H9 (cell line): Measurements from ENCODE around the gene RPEL1. TPM values are rescaled to one million over a fixed set of nuclear protein-coding genes. Genes with fewer than 3 reads are reported as not detected.

Experiments used
- DNase-seq: peaks from one replicate; pipeline ENCODE4 v3.0.0-alpha.2; 2017
- H2AFZ ChIP-seq: one replicate; pipeline ENCODE4 v1.6.1; 2013; ENCODE audit warnings: mild to moderate bottlenecking, low read length, control low read depth, moderate library complexity
- H2AK5ac ChIP-seq: 2 replicates; pipeline ENCODE4 v1.6.1; 2013; ENCODE audit warnings: low read length, control low read depth, mixed read lengths; ENCODE audit not compliant: insufficient read length
- H2BK120ac ChIP-seq: one replicate; pipeline ENCODE4 v1.6.1; 2013; ENCODE audit warnings: low read depth, mild to moderate bottlenecking, low read length, control low read depth, inconsistent platforms; ENCODE audit not compliant: poor library complexity, severe bottlenecking
- H2BK12ac ChIP-seq: 2 replicates; pipeline ENCODE4 v1.6.1; 2013; ENCODE audit warnings: low read length, control low read depth, mixed read lengths, low read depth; ENCODE audit not compliant: insufficient read length
- H2BK15ac ChIP-seq: 2 replicates; pipeline ENCODE4 v1.6.1; 2013; ENCODE audit warnings: low read depth, low read length, control low read depth
- H2BK20ac ChIP-seq: one replicate; pipeline ENCODE4 v1.6.1; 2013; ENCODE audit warnings: low read depth, mild to moderate bottlenecking, low read length, control low read depth, inconsistent platforms; ENCODE audit not compliant: poor library complexity, severe bottlenecking
- H2BK5ac ChIP-seq: 2 replicates; pipeline ENCODE4 v1.6.1; 2013; ENCODE audit warnings: low read length, control low read depth, mixed read lengths; ENCODE audit not compliant: insufficient read length
- H3K14ac ChIP-seq: 2 replicates; pipeline ENCODE4 v1.6.1; 2013; ENCODE audit warnings: low read length, control low read depth; ENCODE audit not compliant: insufficient read depth
- H3K18ac ChIP-seq: 2 replicates; pipeline ENCODE4 v1.6.1; 2013; ENCODE audit warnings: low read depth, mild to moderate bottlenecking, mixed read lengths, low read length, control low read depth; ENCODE audit not compliant: insufficient read length
- H3K23ac ChIP-seq: 2 replicates; pipeline ENCODE4 v1.6.1; 2013; ENCODE audit warnings: low read length, control low read depth, mixed read lengths, low read depth; ENCODE audit not compliant: insufficient read length
- H3K23me2 ChIP-seq: 2 replicates; pipeline ENCODE4 v1.6.1; 2013; ENCODE audit warnings: low read depth, mild to moderate bottlenecking, mixed read lengths, low read length, control low read depth; ENCODE audit not compliant: insufficient read length, poor library complexity, severe bottlenecking
- H3K27ac ChIP-seq: 2 replicates; pipeline ENCODE4 v1.5.1; 2013; ENCODE audit warnings: low read length, control low read depth, mixed read lengths, low read depth; ENCODE audit not compliant: insufficient read length
- H3K27me3 ChIP-seq: 2 replicates; pipeline ENCODE4 v1.6.1; 2013; ENCODE audit warnings: low read length, control low read depth, inconsistent platforms; ENCODE audit not compliant: insufficient read depth
- H3K4ac ChIP-seq: 2 replicates; pipeline ENCODE4 v1.6.1; 2013; ENCODE audit warnings: low read depth, mild to moderate bottlenecking, control low read depth, inconsistent platforms, low read length, moderate library complexity
- H3K4me1 ChIP-seq: 2 replicates; pipeline ENCODE4 v1.6.1; 2013; ENCODE audit warnings: low read length, control low read depth, inconsistent platforms; ENCODE audit not compliant: insufficient read depth
- H3K4me2 ChIP-seq: 2 replicates; pipeline ENCODE4 v1.6.1; 2013; ENCODE audit warnings: low read length, control low read depth, mixed read lengths; ENCODE audit not compliant: insufficient read length, insufficient read depth
- H3K56ac ChIP-seq: 2 replicates; pipeline ENCODE4 v1.6.1; 2013; ENCODE audit warnings: low read depth, mild to moderate bottlenecking, mixed read lengths, low read length, control low read depth; ENCODE audit not compliant: insufficient read length
- H3K79me1 ChIP-seq: 2 replicates; pipeline ENCODE4 v1.6.1; 2013; ENCODE audit warnings: low read depth, mild to moderate bottlenecking, moderate library complexity, low read length, control low read depth, inconsistent platforms; ENCODE audit not compliant: insufficient read depth, poor library complexity, severe bottlenecking
- H3K79me2 ChIP-seq: 2 replicates; pipeline ENCODE4 v1.6.1; 2013; ENCODE audit warnings: low read length, control low read depth, inconsistent platforms; ENCODE audit not compliant: insufficient read depth
- H3K9ac ChIP-seq: 2 replicates; pipeline ENCODE4 v1.6.1; 2013; ENCODE audit warnings: low read length, control low read depth, mixed read lengths; ENCODE audit not compliant: insufficient read length; ENCODE audit errors: extremely low read depth
- H3K9me3 ChIP-seq: one replicate; pipeline ENCODE4 v1.6.1; 2013; ENCODE audit warnings: low read depth, low read length, inconsistent platforms; ENCODE audit not compliant: control insufficient read depth
- H3T11ph ChIP-seq: one replicate; pipeline ENCODE4 v1.6.1; 2013; ENCODE audit warnings: mild to moderate bottlenecking, low read length, control low read depth, inconsistent platforms
- H4K20me1 ChIP-seq: one replicate; pipeline ENCODE4 v1.6.1; 2013; ENCODE audit not compliant: control insufficient read depth, insufficient read length, insufficient read depth
- H4K5ac ChIP-seq: 2 replicates; pipeline ENCODE4 v1.6.1; 2013; ENCODE audit warnings: low read depth, mild to moderate bottlenecking, mixed read lengths, low read length, control low read depth; ENCODE audit not compliant: insufficient read length
- H4K8ac ChIP-seq: replicated peaks from 2 replicates; pipeline ENCODE4 v1.6.1; 2013; ENCODE audit warnings: low read length, control low read depth, mixed read lengths, low read depth; ENCODE audit not compliant: insufficient read length
- H4K91ac ChIP-seq: 2 replicates; pipeline ENCODE4 v1.6.1; 2013; ENCODE audit warnings: low read depth, mild to moderate bottlenecking, moderate library complexity, mixed read lengths, low read length, control low read depth; ENCODE audit not compliant: insufficient read length
- H3K27ac Mint-ChIP-seq, 3 experiments: 2 replicates in 2 of 3; 3 replicates in 1 of 3; pipeline ENCODE4 v1.8.0; 2020 to 2021; ENCODE audit warnings: mixed read lengths in 3 of 3, mild to moderate bottlenecking in 1 of 3, moderate library complexity in 1 of 3
- H3K27me3 Mint-ChIP-seq: 2 replicates; pipeline ENCODE4 v1.8.0; 2021; ENCODE audit warnings: low read depth, mild to moderate bottlenecking, moderate library complexity, mixed read lengths
- H3K36me3 Mint-ChIP-seq, 3 experiments: 2 replicates in 2 of 3; 3 replicates in 1 of 3; pipeline ENCODE4 v1.8.0; 2020 to 2021; ENCODE audit warnings: low read depth in 3 of 3, mixed read lengths in 3 of 3; ENCODE audit not compliant: insufficient read depth in 1 of 3
- H3K4me1 Mint-ChIP-seq, 2 experiments: 2 replicates each; pipeline ENCODE4 v1.8.0; 2020; ENCODE audit warnings: mixed read lengths in 2 of 2
- H3K4me3 Mint-ChIP-seq, 2 experiments: 2 replicates in 1 of 2; 3 replicates in 1 of 2; pipeline ENCODE4 v1.8.0; 2020 to 2021; ENCODE audit warnings: mild to moderate bottlenecking in 2 of 2, mixed read lengths in 2 of 2, moderate library complexity in 1 of 2
- H3K9me3 Mint-ChIP-seq, 2 experiments: 2 replicates in 1 of 2; 3 replicates in 1 of 2; pipeline ENCODE4 v1.8.0; 2020; ENCODE audit warnings: mild to moderate bottlenecking in 2 of 2, mixed read lengths in 2 of 2, moderate library complexity in 1 of 2
- WGBS: extraction: QIAGEN DNeasy Blood & Tissue Kit; methylation state at CpG from one replicate; pipeline ENCODE4 v1.1.7; 2013; ENCODE audit warnings: missing lambda C conversion rate, low lambda C conversion rate, mixed read lengths; ENCODE audit not compliant: insufficient read length; ENCODE audit errors: extremely low coverage; 5-methylcytosine and 5-hydroxymethylcytosine counted together
- total RNA-seq: library from RNA; stranded (reverse); gene quantifications from 2 replicates; pipeline ENCODE4 v1.2.1, GENCODE V29; 2021
- TF ChIP-seq, protein P1 (sequence below): fragments of 200-600 bp; sonication (generic); conservative IDR thresholded peaks from 3 replicates; pipeline ENCODE4 v1.8.0; 2021; ENCODE audit warnings: antibody characterized with exemption, mild to moderate bottlenecking

Gene RPEL1
- total RNA-seq, 1 experiment from 2014 or later, result 0.13 TPM

DNA sequence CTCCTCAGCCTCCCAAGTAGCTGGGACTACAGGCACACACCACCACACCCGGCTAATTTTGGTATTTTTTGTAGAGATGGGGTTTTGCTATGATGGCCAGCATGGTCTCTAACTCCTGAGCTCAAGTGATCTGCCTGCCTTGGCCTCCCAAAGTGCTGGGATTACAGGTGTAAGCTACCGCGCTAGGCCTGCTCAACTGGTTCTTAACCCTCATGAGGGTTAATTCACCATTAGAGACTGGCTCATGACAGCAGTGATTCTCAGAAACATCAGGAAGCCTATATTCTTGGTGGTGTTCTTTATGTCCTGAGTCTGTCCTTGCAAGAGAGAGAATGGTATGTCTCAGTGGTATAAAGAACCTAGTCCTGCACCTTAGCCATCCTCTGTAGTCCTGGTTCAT, 42.2 kb upstream of the RPEL1 start:
- no peak overlapping the region for H3K4ac ChIP-seq
- peaks cover 6 to 14% (median 14%) of the 10 kb centered on the region in 3 experiments for H3K36me3 Mint-ChIP-seq
- WGBS, result no CpG with 5 or more reads among the region's 3 CpGs
- H2BK20ac ChIP-seq, result no peak overlapping the region
- no peaks in the 10 kb centered on the region for H3K27me3 ChIP-seq
- no peak overlapping the region for H2BK5ac ChIP-seq
- TF ChIP-seq, protein P1, sequence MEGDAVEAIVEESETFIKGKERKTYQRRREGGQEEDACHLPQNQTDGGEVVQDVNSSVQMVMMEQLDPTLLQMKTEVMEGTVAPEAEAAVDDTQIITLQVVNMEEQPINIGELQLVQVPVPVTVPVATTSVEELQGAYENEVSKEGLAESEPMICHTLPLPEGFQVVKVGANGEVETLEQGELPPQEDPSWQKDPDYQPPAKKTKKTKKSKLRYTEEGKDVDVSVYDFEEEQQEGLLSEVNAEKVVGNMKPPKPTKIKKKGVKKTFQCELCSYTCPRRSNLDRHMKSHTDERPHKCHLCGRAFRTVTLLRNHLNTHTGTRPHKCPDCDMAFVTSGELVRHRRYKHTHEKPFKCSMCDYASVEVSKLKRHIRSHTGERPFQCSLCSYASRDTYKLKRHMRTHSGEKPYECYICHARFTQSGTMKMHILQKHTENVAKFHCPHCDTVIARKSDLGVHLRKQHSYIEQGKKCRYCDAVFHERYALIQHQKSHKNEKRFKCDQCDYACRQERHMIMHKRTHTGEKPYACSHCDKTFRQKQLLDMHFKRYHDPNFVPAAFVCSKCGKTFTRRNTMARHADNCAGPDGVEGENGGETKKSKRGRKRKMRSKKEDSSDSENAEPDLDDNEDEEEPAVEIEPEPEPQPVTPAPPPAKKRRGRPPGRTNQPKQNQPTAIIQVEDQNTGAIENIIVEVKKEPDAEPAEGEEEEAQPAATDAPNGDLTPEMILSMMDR, result no peak
- H2BK15ac ChIP-seq, result no peak overlapping the region
- no peaks in the 10 kb centered on the region for H4K20me1 ChIP-seq
- peak overlapping the region; percentile 28 for H3K18ac ChIP-seq
- H2AK5ac ChIP-seq, result peak overlapping the region; percentile 28
- H2BK120ac ChIP-seq, result peak overlapping the region; percentile 24
- H3K27ac ChIP-seq, result no peak overlapping the region
- H3K4me1 Mint-ChIP-seq, result peaks cover 44 to 52% of the 10 kb centered on the region in 2 experiments
- no peak overlapping the region for H3K4me3 Mint-ChIP-seq
- H4K8ac ChIP-seq, result no peak overlapping the region
- H3K23me2 ChIP-seq, result no peaks in the 10 kb centered on the region
- no peak overlapping the region for H3K14ac ChIP-seq
- H3K27ac Mint-ChIP-seq, result peak overlapping the region in 2 of 3 experiments; percentile 30 to 99; a peak in 2 of 7 replicates
- no peaks in the 10 kb centered on the region for H3K79me2 ChIP-seq
- H3K9ac ChIP-seq, result no peak overlapping the region
- no peaks in the 10 kb centered on the region for H3K27me3 Mint-ChIP-seq
- H3K79me1 ChIP-seq, result no peaks in the 10 kb centered on the region
- H2AFZ ChIP-seq, result no peak overlapping the region
- H3K9me3 Mint-ChIP-seq, result peaks cover 10 to 17% of the 10 kb centered on the region in 2 experiments
- no peak overlapping the region for H3T11ph ChIP-seq
- no peak overlapping the region for H4K5ac ChIP-seq
- no peak overlapping the region for H3K23ac ChIP-seq
- H3K9me3 ChIP-seq, result peaks cover 7% of the 10 kb centered on the region
- DNase-seq, result no peak
- H3K4me1 ChIP-seq, result peaks cover 6% of the 10 kb centered on the region; the same call in 1 of the 2 replicates
- H4K91ac ChIP-seq, result no peak overlapping the region
- H3K4me2 ChIP-seq, result no peak overlapping the region
- peak overlapping the region; percentile 11 for H2BK12ac ChIP-seq
- H3K56ac ChIP-seq, result no peak overlapping the region
